ENCODE measurements around the gene CDC42BPA. TPM values are rescaled to one million over a fixed set of nuclear protein-coding genes. Genes with fewer than 3 reads are reported as not detected.

The CDC42BPA gene
- total RNA-seq, 1 experiment from 2014 or later = 102 TPM

- peak overlapping the region; percentile 29 for H3K27ac Mint-ChIP-seq (ENCODE audit: low read depth, unreplicated experiment)
- intact Hi-C loops (cut with micrococcal nuclease) = loop anchor here (10.0 kb wide), 2 partner anchors 487 to 577 kb away; partner anchors contain the start of gene ITPKB
These were observed 6.8 kb downstream of the CDC42BPA start for GRCh38 chr1:227311389-227312001.

GRCh38 chr1:227308367-227309336 lies 9.6 kb downstream of the CDC42BPA start:
- Mint-ChIP-seq H3K27me3 (ENCODE audit: insufficient read depth, unreplicated experiment) (no peaks in the 10 kb centered on the region), H3K27ac (ENCODE audit: low read depth, unreplicated experiment) (peak overlapping the region; percentile 56), H3K36me3 (ENCODE audit: insufficient read depth, unreplicated experiment) (peaks cover 6% of the 10 kb centered on the region), H3K9me3 (ENCODE audit: unreplicated experiment) (no peaks in the 10 kb centered on the region), H3K4me1 (ENCODE audit: insufficient read depth, unreplicated experiment) (peaks cover 56% of the 10 kb centered on the region), H3K4me3 (ENCODE audit: unreplicated experiment) (peak overlapping the region; percentile 60)
- no TSS peak for BruUV-seq (replicated peaks)
- intact Hi-C loops (cut with micrococcal nuclease) = no loop called here
- CTCF ChIA-PET = interaction anchor here (0.6 to 1.4 kb wide), 6 partner anchors 49 to 1056 kb away, joined by 3 to 5 read pairs (median 3); no protein-coding TSS in a partner anchor
- no peak for DNase-seq (ENCODE audit: unreplicated experiment)
- POLR2A ChIA-PET = interaction anchor here (0.6 to 5.4 kb wide), 9 partner anchors 8 to 901 kb away, joined by 3 to 88 read pairs (median 4); partner anchors contain the start of genes CDC42BPA and PARP1
- no peak for TF ChIP-seq CTCF (IDR thresholded peaks at IDR 0.05; ENCODE audit: unreplicated experiment)

More at GRCh38 chr1:227311389-227312001, 6.8 kb downstream of the CDC42BPA start:
- H3K36me3 Mint-ChIP-seq (ENCODE audit: insufficient read depth, unreplicated experiment) = peaks cover 14% of the 10 kb centered on the region
- ChIA-PET POLR2A (interaction anchor here (0.5 to 5.4 kb wide), 8 partner anchors 11 to 122 kb away, joined by 3 to 88 read pairs (median 4); no protein-coding TSS in a partner anchor), CTCF (interaction anchor here (0.6 to 1.4 kb wide), 7 partner anchors 10 to 686 kb away, joined by 3 to 6 read pairs (median 4); no protein-coding TSS in a partner anchor)
- no TSS peak for BruUV-seq (replicated peaks)
- H3K27me3 Mint-ChIP-seq (ENCODE audit: insufficient read depth, unreplicated experiment) = no peaks in the 10 kb centered on the region
- no peak for DNase-seq (ENCODE audit: unreplicated experiment)
- H3K4me3 Mint-ChIP-seq (ENCODE audit: unreplicated experiment) = no peak overlapping the region
- no peaks in the 10 kb centered on the region for H3K9me3 Mint-ChIP-seq (ENCODE audit: unreplicated experiment)
- no peak for TF ChIP-seq CTCF (IDR thresholded peaks at IDR 0.05; ENCODE audit: unreplicated experiment)
- H3K4me1 Mint-ChIP-seq (ENCODE audit: insufficient read depth, unreplicated experiment) = peaks cover 58% of the 10 kb centered on the region

GRCh38 chr1:227306689-227307088 lies 11.6 kb downstream of the CDC42BPA start:
- Mint-ChIP-seq H3K27ac (ENCODE audit: low read depth, unreplicated experiment) (no peak overlapping the region), H3K4me1 (ENCODE audit: insufficient read depth, unreplicated experiment) (peaks cover 61% of the 10 kb centered on the region), H3K36me3 (ENCODE audit: insufficient read depth, unreplicated experiment) (peaks cover 6% of the 10 kb centered on the region), H3K4me3 (ENCODE audit: unreplicated experiment) (no peak overlapping the region), H3K27me3 (ENCODE audit: insufficient read depth, unreplicated experiment) (no peaks in the 10 kb centered on the region), H3K9me3 (ENCODE audit: unreplicated experiment) (no peaks in the 10 kb centered on the region)
- ChIA-PET CTCF (interaction anchor here (0.6 to 2.3 kb wide), 4 partner anchors 10 to 35 kb away, joined by 3 to 6 read pairs (median 4); no protein-coding TSS in a partner anchor), POLR2A (interaction anchor here (0.7 to 10.3 kb wide), 6 partner anchors 8 to 1605 kb away, joined by 3 to 175 read pairs (median 4); partner anchors contain the start of gene CDC42BPA)
- TF ChIP-seq CTCF (IDR thresholded peaks at IDR 0.05; ENCODE audit: unreplicated experiment) = no peak
- DNase-seq (ENCODE audit: unreplicated experiment) = no peak
- no TSS peak for BruUV-seq (replicated peaks)
- intact Hi-C loops (cut with micrococcal nuclease) = no loop called here
